OCI-LY1 (cell line): Measurements from ENCODE around the gene N4BP2L2.

Experiments
- EZH2 ChIP-seq: fragments of 200-600 bp; sonication (generic), shearing (Covaris generic); IDR thresholded peaks from 2 replicates; pipeline ENCODE4 v1.8.0; 2017; ENCODE audit warnings: borderline replicate concordance, mixed run types, mild to moderate bottlenecking, antibody characterized with exemption, low read length, moderate library complexity, mixed read lengths
- TF ChIP-seq, protein P1 (sequence below): fragments of 200-600 bp; sonication (generic), shearing (Covaris generic); IDR thresholded peaks from 2 replicates; pipeline ENCODE4 v1.5.1; 2017; ENCODE audit warnings: mild to moderate bottlenecking, antibody characterized with exemption, low read length, moderate library complexity, mixed read lengths

DNA sequence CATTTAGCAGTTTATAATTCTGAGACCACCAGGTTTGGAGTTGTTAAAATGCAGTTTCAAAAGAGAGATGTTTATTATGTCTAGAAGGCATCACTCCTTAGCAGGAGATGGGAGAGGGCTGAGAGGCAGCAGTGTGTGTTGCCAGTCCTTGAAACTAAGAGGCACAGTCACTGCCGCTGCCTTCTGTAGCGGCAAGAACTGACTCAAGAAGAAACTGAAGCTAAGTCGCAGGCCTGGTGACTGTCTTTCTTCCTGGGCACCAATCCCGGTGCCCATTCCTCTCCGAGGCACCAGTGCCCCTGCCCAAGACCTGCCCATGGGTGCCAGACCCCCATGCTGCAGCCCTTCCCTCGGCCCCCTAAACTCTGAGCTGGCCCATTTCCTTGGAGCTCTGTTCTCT is 130.7 kb downstream of the N4BP2L2 start:
- TF ChIP-seq, protein P1, sequence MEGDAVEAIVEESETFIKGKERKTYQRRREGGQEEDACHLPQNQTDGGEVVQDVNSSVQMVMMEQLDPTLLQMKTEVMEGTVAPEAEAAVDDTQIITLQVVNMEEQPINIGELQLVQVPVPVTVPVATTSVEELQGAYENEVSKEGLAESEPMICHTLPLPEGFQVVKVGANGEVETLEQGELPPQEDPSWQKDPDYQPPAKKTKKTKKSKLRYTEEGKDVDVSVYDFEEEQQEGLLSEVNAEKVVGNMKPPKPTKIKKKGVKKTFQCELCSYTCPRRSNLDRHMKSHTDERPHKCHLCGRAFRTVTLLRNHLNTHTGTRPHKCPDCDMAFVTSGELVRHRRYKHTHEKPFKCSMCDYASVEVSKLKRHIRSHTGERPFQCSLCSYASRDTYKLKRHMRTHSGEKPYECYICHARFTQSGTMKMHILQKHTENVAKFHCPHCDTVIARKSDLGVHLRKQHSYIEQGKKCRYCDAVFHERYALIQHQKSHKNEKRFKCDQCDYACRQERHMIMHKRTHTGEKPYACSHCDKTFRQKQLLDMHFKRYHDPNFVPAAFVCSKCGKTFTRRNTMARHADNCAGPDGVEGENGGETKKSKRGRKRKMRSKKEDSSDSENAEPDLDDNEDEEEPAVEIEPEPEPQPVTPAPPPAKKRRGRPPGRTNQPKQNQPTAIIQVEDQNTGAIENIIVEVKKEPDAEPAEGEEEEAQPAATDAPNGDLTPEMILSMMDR = no peak
- no peak for TF ChIP-seq EZH2
